HG03442 (cell line): ENCODE measurements around the gene FUOM.

Experiments
- ATAC-seq: cut with Tn5 transposase; IDR thresholded peaks from one replicate; pipeline ENCODE4 v1.9.1; 2021; ENCODE audit warnings: mild to moderate bottlenecking, moderate library complexity; ENCODE audit not compliant: unreplicated experiment

The FUOM gene, protein sequence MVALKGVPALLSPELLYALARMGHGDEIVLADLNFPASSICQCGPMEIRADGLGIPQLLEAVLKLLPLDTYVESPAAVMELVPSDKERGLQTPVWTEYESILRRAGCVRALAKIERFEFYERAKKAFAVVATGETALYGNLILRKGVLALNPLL

DNA sequence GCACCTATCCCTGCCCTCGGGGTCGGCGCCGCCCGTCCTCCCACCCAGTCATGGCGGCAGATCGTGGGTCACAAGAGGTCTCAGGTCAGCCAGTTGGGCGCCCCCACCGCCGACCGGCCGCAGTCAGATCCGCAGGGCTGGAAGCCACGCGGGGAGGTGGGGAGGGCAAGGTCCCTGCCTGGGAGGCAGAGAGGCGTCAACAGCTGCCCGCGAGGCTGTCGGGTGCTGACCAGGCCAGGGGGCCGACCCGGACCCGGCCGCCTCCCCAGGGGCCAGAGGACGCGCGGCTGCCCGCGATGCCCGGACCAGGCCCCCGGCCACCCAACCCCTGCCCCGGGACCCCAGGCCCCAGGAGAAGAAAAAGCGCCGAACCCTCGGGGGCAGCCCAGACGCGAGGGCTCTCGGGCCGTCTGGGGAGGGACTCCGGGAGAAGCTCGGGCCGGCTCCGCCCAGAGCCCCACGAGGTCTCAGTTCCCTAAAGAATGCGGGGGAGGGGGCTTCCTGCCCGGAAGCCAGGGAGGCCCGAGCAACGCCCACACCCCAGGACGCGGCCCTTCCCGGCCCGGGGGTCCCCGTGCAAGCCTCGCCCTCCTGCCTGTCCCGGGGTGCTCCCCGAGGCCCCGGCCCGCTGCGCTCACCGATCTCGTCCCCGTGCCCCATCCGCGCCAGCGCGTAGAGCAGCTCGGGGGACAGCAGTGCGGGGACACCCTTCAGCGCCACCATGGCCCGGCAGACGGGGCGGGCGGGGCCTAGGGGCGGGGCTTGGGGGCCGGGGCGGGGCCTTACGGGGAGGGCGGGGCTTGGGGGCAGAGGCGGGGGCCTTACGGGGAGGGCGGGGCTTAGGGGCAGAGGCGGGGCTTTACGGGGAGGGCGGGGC lies at the start of gene FUOM:
FUOM (minus strand) TSS at position 735 of the 877 bp plus-strand sequence; CDS start at position 723, 12 bp downstream.
- ATAC-seq, result peak; percentile 64

DNA sequence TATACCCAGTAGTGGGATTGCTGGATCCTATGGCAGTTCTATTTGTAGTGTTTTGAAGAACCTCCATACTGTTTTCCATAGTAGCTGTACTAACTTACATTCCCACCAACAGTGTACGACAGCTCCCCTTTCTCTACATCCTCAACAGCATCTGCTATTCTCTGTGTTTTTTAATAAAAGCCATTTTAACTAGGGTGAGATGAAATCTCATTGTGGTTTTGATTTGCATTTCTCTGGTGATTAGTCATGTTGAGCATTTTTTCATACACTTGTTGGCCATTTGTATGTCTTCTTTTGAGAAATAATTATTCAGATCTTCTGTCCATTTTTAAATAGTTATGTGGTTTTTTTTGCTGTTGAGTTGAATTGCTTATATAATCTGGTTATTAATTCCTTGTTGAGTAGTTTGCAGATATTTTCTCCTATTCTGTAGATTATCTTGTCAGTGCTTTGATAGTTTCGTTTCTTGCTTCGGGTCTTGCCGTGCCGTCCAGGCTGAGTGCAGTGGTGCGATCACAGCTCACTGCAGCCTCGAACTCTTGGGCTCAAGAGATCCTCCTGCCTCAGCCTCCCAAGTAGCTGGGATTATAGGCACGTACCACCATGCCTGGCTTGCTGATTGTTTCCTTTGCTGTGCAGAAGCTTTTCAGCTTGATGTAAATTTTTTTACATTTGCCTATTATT lies 48.2 kb upstream of the FUOM start:
- ATAC-seq, result peak; percentile 40

DNA sequence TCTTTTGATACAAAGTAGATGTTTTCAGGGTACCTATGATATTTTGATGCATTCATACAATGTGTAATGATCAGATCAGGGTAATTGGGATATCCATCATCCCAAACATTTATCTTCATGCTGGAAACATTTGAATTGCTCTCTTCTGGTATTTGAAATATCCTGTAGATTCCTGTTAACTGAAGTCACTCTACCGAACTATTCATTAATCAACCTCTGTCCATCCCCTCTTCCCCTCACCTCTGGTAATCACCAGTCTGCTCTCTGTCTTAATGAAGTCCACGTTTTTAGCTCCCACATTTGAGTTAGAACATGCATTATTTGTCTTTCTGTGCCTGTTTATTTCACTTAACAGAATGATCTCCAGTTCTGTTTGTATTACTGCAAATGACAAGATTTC lies 47.5 kb upstream of the FUOM start:
- no peak for ATAC-seq

- no peak for ATAC-seq
These were observed 46.0 kb upstream of the FUOM start for GRCh38 chr10:133403784-133404183.

DNA sequence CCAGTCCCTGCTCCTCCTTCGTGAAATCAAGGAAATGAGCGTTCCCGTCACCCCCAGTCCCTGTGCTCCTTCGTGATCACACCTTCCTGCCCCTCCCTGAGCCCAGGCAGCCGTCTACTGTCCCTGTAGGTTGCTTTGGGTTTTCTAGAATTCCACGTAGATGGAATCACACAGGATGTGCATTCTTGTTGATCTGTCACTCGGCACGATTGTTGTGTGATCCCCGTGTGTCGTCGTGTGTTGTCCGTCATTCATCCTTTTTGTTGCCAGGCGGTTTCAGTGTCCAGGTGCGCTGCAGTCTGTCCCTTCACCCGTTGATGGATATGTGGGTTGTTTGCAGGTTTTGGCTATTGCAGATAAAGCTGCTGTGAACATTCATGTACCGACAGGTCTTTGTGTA lies 45.5 kb upstream of the FUOM start:
- no peak for ATAC-seq

DNA sequence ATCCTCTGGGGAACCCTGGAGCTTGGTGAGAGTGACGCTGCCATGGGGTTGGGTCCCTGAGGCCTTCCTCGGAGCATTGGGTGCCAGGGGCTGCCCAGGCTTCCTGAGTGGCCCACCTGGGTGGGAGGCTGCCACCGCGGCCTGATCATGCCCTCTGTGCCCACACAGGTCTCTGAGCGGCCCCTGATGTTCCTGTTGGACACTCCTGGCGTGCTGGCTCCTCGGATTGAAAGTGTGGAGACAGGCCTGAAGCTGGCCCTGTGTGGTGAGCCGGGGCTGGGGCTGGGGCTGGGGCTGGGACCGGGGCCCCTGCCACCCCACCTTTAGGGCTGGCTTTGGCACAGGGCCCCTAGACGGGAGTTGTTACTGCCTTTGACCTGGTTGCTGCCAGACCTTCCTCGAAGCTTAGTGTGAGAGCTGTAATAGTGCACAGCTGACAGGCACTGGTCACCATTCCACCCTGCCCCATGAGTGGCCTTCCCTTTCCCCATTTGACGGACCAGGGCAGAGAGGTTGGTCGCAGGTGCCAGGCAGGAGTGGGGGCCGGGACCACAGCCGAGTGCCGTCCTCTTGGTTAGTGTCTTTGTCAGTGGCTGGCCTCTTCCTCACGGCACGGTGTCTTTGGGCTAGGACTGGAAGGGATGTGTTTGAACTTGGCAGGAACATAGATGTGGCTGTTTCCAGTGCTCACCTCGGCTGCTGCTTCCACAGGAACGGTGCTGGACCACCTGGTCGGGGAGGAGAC lies 44.3 kb upstream of the FUOM start:
- no peak for ATAC-seq

DNA sequence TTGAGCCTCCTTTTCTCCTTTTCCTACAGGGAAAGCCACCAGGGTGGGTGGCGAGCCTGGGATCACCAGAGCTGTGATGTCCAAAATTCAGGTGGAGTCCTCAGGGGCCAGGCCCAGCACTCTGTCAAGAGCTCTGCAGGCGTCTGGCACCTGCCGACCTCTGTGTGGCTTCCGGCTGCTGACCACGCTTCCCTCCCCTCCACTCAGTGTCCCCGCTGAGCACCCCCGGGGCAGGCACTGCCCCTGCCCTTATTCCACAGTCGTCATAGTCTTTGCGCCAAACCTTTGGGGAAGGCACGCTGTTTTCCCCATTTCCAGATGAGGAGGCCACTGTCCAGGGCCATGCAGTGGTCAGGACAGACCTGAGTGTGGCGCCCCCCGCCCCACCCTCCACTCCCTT lies 43.7 kb upstream of the FUOM start:
- ATAC-seq, result no peak

- peak; percentile 80 for ATAC-seq
These were observed 43.0 kb upstream of the FUOM start for GRCh38 chr10:133400624-133401424.

DNA sequence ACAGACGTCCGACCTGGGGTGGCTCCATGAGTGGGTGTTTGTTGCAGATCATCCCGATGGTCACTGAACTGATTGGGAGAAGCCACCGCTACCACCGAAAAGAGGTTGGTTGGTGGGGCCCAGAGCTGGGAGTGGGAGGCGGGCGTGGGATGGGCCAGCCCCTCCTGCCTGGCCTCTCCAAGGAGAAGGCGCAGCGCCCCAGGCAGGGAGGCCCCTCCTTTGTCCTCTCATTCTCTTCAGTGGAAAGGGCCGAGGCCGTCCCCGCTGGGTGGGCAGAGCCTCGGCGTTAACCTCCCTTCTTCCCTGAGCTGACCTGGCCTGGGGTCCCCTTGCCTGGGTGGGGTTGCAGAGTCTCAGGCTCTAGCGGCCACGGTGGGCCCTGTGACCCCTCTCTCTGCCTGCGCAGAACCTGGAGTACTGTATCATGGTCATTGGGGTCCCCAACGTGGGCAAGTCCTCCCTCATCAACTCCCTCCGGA lies 41.3 kb upstream of the FUOM start:
- no peak for ATAC-seq

GRCh38 chr10:133397938-133398337 lies 40.1 kb upstream of the FUOM start:
- no peak for ATAC-seq

DNA sequence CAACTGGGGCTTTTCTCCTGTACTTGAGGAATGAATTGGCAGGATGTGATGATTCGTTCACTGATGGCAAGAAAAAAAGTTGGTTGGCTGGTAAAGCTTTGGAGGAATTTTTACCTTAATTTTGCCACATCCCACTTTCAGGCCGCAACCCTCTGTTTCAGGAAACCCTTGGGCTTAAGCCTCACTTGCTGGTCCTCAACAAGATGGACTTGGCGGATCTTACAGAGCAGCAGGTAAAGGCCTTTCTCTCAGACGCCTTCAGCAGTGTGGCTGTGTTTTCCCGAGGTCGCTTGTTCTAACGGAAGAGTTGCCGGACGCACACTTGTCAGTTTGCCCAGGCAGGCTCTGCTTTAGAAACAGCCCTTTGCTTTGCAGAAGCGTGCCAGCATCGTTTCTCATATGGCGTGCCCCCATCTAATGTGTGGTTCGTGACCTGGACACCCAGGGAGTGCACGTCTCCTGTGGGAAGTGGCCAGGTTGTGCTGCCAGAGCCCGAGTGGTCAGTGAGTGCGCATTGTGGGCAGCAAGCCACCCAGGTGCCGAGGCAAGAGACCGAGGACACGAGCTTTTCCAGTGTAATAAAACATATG lies 38.3 kb upstream of the FUOM start:
- no peak for ATAC-seq

GRCh38 chr10:133394801-133395221 lies 37.0 kb upstream of the FUOM start:
- no peak for ATAC-seq

DNA sequence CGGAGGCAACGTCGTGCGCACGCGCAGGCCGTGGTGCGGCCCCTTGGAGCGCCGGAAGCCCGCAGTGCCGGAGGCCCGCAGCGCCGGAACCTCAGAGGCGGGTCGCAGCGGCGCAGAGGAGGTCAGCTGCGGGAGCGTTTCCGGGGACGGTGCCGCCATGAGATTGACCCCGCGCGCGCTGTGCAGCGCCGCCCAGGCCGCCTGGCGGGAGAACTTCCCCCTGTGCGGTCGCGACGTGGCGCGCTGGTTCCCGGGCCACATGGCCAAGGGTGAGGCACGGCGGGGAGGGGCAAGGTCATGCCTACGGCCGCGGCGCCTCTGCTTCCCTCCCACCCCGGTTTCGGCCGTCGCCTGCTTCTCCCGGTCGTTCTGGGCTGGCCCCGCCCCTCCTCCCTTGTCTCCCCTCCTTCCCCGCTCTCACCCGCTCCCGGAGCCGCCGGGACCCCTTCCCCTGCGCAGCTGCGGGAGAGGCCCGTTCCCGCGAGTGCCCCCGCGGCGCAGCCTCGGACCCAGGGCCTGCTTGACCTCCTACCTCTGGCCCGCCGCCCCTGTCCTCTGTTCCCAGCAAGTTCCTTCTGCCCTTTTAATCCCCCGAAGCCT lies 36.3 kb upstream of the FUOM start, which contains the start of gene MTG1:
MTG1 (plus strand) TSS at position 94 of the 600 bp plus-strand sequence; CDS start at position 158, 64 bp downstream.
- ATAC-seq, result peak; percentile 62

GRCh38 chr10:133393401-133394063 lies 35.7 kb upstream of the FUOM start:
- ATAC-seq, result no peak

GRCh38 chr10:133391761-133392518 lies 34.1 kb upstream of the FUOM start:
- ATAC-seq, result no peak

DNA sequence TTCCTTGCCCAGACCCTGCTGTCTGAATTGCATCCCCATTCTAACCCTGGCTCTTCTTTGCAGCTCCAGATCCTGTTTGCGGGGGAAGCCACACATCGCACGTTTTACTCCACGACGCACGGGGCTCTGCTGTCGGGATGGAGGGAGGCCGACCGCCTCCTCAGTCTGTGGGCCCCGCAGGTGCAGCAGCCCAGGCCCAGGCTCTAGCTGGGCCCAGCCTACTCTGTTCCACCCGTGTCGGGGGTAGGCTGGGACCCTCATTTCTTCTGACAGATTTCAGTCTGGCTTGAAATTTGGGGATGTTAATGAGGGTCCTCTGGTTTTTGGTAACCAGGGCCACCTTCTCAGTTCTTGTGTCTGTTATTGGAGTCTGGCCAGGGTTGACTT lies 33.4 kb upstream of the FUOM start:
- ATAC-seq, result no peak

GRCh38 chr10:133390597-133391248 lies 32.9 kb upstream of the FUOM start:
- ATAC-seq, result no peak
